ENCODE data around the gene KCNJ10.
"Not testable (repeated sequence)": the region's sequence is repeated elsewhere in the genome, so short reads cannot be mapped to it uniquely, and the experiment has no call there.

The KCNJ10 gene

DNA sequence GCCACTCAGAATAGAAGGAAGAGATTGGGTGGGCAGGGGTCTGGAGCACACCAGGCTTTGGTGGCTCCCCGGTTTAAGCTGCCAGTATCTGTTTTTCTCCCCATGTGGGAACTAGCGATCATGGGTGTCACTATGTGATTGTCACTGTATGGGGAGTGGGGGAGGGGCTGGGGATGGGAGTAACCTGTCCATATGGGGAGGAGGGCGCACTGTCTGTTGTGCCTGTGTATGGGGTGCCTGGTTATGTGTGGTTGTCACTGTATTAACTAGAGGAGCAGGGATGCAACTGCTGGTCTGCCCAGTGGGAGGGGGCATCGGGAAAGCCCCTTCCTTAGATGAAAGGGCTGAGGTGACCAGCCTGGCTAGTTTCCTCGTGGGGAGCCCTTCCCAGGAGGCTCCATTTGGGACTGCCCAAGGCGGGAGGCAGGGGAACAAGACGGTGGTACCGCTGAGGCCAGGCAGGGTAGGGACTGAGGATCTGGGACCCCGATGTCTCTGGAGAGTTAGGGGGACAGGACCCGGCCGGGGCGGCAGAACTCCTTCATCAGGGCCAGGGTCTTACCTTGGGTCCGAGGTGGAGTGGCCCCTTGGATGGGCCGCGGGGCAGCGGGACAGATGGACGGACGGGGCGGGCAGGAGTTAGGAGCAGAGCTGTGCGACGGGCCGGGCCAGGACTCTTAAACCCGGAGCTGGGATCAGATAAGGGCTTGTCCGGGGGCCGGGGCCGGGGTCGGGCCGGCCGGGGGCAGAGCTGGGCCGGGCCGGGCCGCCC, at the start of gene KCNJ10:
KCNJ10 (minus strand) TSS at position 701 of the 772 bp plus-strand sequence. CDS start 27,628 bp downstream, outside the sequence.
- DNase-seq: no peak

DNA sequence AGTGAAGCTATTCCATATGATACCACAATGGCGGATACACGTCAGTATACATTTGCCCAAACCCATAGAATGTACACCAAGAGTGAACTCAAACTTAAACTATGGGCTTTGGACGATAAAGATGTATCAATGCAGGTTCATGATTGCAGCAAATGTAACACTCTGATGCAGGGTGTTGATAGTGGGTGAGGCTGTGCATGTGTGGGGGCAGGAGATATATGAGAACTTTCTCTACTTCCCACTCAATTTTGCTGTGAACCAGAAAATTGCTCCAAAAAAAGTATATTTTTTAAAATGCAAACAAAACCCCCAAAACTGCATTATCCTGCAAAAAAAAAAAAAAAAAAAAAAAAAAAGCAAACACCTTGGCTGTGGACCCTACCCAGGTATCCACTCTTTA, 49.0 kb upstream of the KCNJ10 start:
- no peak for DNase-seq

DNA sequence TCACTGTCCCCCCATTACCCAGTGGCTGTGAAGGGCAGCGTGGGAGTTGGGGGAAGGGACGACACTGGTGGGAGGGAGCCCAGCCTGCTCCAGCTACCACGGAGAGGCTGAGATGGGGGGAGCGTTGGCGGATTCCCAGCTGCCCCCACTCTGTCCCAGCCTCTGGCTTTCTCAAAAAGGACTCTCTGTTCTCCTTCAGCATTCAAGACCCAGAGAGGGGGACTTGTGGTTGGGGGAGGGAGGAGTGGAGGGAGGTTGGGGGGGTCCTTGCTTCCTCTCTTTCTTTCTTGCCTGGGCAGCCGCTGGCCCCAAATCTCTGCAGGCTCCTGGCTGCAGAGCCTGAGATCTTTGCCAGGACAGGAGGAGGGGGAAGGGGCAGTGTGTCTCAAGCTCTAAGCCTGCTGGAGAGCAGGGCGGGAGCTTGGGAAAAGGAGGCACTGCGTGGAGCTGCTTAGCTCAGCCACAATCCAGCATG, 47.8 kb upstream of the KCNJ10 start:
- no peak for DNase-seq

GRCh38 chr1:160117300-160117699, 47.3 kb upstream of the KCNJ10 start:
- DNase-seq: no peak

DNA sequence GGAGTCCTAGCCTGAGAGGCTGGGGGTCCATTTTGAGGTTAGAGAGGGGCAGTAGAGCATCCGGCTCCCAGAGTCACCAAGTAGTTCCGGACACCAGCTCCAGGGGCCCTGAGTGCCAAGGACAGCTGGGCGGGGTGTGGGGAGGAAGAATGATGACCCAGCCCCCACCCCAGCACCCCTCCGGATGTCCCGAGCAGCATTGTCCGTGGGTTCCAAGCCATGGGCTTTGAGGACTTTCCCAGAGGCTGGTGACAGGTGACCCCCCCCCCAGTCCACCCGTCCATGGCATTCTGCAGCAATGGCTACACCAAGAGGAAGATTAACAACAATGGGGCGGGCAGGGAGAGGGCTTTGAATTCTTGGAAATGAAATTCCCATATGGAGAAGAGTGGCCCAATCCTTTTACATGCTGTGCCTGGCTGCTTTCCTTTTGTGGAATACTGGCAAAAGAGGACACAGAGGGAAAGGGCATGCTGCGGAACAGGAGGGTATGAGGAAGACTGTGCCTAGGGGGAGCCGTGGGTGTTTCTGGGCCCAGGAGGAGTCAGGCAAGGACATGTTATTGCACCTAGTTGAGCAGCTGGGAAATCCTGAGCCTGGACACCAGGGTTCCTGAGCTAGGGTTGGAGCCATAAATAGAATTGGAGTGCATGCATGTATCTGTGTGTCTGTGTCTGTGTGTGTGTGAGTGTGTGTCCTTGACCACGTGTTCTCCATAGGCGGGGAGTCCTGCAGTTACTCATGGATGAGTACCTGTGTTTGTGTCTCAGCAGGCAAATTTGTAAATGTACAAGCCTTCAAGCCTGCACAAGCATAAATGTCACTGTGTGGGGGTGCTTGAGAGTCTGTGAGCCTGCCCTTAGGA, 46.6 kb upstream of the KCNJ10 start:
- DNase-seq: no peak

GRCh38 chr1:160115545-160116282, 45.8 kb upstream of the KCNJ10 start, which contains the start of gene ATP1A2:
ATP1A2 (plus strand) TSS chr1:160115759; CDS start chr1:160115862, 103 bp downstream.
- no peak for DNase-seq

DNA sequence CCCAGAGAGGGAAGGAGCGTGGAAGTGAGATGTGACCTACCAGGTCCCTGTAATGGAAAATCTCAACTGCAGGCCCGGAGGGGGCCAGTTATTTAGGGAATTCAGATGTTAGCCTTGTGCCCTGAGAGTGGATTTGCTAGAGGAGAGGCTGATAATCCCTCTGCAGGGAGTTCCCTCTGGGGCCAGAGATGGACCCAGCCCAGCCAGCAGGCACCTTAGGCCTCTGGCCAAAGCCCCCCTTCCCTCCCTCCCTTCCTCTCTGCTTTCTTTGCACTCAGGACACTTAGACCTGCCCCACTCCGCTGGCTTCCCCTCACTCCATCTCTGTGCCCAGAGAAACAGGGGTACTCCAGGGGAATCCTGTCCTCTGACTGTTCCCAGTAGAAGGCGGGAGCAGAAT, 44.1 kb upstream of the KCNJ10 start:
- no peak for DNase-seq

DNA sequence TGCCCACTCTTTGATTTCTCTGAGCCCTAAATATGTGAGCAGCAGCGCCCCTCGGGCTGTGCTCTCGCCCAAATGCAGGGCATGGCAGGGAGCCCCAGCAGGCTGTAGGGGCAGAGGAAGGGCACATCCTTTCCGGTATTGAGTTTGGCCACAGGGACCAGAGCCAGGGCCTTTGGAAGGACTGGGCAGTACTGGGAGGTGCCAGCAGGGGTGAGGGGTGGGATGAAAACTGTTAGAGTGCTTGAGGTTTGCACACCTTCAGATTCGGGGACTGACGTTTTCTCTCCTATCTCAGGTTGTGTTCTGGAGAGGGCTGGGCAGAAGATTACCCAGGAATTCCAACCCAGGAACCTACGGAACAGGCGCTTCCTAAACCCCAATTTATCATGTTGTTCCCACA, 43.4 kb upstream of the KCNJ10 start:
- no peak for DNase-seq

DNA sequence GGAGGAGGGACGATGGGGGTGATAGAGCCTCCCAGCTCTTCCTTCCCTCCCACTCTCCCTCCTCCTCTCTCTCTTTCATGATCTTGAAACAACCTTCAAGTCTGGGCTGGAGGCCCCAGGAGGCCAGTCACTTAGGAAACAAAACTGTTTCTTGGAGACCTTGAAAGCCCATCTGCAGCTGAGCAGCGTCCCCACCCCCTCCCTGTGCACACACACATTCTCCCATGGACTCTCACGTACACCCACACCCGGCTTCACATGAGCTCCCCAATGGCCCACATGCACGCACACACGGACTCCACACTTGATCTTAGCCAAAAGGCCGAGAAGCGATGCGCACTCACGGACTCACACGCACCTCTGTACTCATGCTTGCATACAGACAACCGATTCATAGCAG, 42.4 kb upstream of the KCNJ10 start:
- DNase-seq: no peak

DNA sequence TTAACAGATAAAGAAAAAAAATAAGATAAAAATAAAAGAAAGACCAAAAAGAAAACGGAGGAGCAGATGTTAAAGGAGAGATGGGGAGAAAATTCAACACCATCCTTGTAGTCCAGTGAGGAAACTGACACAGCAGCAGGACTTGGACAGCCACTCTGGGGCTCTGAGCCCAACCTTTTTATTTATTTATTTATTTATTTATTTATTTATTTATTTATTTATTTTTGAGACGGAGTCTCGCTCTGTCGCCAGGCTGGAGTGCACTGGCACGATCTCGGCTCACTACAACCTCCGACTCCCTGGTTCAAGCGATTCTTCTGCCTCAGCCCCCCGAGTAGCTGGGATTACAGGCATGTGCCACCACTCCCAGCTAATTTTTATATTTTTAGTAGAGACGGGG, 41.5 kb upstream of the KCNJ10 start:
- not testable (repeated sequence) for DNase-seq

DNA sequence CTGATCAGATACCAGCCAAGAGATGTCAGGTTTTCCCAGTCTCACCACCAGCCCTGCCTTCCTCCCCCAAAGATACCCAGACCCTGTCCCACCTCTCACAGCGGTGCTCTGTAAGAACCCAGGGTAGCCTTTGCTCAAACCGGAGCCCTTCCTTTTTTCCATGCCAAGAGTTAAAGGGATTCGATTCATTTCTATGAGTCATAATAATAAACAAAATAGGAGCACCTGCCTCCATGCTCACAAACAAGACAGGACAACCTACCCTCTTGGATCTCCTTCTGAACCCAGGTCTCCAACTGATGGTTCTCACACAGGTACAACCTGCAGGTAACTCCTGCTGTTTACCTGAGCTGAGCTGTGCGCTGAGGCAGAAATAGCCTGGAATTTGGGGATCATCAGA, 39.7 kb upstream of the KCNJ10 start:
- DNase-seq: no peak

- no peak for DNase-seq
Measured at GRCh38 chr1:160108888-160109662, 39.1 kb upstream of the KCNJ10 start.

DNA sequence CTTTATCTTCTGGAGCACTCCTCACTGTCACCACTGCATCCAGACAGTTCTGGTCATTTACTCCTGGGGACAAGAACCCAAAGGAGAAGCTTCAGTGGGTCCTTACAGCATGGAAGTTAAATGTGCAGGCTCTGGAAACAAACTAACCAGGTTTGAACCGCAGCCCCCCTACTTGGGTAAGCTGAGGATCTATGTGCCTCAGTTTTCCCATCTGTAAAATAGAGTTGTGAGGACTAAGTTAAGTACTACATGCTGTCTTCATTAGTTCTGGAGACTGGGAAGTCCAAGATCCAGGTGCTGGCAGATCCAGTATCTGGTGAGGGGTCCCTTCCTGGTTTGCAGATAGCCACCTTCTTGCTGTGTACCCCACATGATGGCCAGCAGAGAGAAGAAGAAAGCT, 37.6 kb upstream of the KCNJ10 start:
- no peak for DNase-seq

- no peak for DNase-seq
Measured at GRCh38 chr1:160105155-160105554, 35.2 kb upstream of the KCNJ10 start.

- no peak for DNase-seq
Measured at GRCh38 chr1:160104486-160104885, 34.5 kb upstream of the KCNJ10 start.

DNA sequence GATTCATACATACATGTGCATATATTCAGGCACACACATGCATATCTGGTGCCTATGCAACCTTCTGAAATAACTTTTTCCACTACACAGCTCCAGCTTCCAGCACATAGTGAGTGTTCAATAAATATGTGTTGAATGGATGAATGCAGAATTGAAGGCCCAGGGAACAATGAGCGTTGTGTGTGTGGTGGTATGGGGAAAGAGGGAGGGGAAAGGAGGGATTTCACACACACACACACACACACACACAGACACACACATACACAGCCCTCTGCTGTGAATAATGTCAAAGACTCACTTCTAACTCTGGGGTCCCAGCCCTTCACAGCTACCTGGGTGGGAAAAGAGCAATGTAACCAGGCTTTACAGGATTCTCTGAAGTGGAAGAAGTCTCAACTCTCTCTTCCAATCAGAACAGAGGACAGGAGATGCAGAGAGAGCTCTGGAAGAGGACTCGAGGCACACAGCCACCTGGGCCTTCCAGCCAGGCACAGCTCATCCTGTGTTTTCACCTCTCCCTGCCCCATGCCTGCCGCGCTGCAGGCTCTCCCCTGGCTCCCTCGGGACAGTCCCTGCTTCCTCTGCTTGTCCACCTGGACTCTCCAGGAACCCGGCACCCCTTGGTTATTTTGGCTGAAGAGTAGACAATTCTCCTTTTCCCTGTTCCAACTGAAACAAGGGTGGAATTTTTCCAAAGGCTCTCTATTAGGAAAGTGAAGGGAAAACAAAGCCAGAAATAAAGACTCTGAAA, 33.9 kb upstream of the KCNJ10 start:
- DNase-seq: no peak

DNA sequence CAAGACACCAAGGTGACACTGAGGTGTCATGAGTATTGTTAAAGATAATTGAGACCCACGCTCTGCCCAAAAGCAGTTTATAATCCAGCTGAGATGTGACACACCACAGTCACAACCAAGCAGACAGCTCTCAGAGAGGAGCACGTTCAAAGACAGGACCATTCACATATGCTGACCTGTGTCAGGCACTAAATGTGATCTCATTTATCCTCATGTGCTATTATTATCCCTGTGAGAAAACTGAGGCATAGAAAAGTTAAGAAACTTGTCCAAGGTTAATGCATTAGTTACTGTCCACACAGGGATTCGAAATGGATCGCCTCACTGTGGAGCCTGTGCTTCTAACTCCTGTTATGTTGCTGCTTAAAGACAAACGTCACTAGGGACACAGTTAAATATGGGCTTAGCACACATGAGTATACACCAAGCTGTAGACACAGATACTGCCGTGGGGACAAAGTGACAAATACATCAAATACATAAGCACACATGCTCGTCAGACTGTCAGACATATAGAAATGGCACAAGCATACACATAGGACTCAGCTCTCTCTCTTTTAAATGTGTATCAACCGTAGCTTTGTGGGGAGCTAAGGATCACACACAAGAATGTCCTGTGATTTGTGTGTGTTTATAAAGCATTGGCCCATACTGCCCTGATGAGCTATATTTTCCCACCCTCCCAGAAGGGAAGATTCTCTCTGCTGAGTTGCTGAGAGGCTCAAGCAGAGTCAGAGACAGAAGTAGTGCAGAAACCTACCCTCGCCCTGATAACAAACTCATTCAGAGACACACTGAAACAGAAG, 32.0 kb upstream of the KCNJ10 start:
- DNase-seq: no peak

GRCh38 chr1:160101037-160101716, 31.2 kb upstream of the KCNJ10 start:
- DNase-seq: peak; percentile 46

DNA sequence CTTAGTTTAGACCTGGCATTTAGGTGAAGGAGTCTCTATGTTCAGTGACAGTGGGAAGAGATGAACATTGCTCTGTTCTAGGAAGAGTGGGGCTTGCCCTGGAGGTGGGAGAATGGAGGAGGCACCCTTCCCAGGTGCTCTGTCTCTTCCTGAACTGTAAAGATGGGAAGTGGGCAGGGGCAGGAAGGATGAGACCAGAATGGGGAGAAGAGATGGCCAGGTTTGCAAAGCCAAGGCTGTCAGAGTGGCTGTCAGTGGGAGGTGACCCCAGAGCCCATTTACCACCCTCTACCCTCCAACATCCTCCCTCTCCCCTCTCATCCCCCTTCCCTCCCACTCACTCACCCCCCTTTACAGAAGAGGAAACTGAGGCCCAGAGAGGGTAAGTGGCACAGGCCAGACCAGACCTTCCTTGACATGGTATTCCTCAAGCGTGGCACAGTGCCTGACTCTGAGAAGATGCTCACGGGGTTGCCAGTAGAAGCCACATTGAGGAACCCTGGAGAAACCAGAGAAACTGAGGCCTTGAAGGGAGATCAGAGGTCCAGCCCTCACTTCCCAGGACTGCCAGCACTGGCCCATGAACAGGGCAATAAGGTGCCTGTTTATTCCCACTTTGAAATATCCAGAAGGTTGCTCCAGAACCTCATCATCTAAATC, 29.9 kb upstream of the KCNJ10 start:
- no peak for DNase-seq

All from activated effector memory CD4-positive, alpha-beta T cell treated with Interleukin-2 at 50 U/mL for 16 hours (primary cell).